ENCODE measurements around the gene MAGI2.

DNA sequence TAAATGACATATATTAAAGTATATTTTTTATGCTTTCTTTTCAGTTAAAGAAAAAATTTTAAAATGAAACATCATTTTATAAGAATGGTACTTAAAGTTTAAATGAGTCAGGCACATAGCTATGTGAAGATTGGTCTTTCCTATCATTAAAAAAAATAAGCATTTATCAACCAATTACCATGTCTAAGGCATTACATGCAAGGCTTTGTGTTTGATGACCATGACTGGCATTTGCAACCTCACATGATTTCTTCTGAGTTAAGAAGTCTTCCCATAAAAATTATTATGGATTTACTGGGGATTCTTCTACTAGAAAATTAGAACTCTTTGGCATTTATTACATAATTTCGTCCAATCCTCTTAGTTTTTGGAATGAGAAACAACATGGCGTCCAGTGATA is 776.1 kb downstream of the MAGI2 start:
- TF ChIP-seq, protein P1, sequence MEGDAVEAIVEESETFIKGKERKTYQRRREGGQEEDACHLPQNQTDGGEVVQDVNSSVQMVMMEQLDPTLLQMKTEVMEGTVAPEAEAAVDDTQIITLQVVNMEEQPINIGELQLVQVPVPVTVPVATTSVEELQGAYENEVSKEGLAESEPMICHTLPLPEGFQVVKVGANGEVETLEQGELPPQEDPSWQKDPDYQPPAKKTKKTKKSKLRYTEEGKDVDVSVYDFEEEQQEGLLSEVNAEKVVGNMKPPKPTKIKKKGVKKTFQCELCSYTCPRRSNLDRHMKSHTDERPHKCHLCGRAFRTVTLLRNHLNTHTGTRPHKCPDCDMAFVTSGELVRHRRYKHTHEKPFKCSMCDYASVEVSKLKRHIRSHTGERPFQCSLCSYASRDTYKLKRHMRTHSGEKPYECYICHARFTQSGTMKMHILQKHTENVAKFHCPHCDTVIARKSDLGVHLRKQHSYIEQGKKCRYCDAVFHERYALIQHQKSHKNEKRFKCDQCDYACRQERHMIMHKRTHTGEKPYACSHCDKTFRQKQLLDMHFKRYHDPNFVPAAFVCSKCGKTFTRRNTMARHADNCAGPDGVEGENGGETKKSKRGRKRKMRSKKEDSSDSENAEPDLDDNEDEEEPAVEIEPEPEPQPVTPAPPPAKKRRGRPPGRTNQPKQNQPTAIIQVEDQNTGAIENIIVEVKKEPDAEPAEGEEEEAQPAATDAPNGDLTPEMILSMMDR (conservative IDR thresholded peaks at IDR 0.05; ENCODE audit: low read depth in 2 of 2), result no peak
- TF ChIP-seq, protein P2, sequence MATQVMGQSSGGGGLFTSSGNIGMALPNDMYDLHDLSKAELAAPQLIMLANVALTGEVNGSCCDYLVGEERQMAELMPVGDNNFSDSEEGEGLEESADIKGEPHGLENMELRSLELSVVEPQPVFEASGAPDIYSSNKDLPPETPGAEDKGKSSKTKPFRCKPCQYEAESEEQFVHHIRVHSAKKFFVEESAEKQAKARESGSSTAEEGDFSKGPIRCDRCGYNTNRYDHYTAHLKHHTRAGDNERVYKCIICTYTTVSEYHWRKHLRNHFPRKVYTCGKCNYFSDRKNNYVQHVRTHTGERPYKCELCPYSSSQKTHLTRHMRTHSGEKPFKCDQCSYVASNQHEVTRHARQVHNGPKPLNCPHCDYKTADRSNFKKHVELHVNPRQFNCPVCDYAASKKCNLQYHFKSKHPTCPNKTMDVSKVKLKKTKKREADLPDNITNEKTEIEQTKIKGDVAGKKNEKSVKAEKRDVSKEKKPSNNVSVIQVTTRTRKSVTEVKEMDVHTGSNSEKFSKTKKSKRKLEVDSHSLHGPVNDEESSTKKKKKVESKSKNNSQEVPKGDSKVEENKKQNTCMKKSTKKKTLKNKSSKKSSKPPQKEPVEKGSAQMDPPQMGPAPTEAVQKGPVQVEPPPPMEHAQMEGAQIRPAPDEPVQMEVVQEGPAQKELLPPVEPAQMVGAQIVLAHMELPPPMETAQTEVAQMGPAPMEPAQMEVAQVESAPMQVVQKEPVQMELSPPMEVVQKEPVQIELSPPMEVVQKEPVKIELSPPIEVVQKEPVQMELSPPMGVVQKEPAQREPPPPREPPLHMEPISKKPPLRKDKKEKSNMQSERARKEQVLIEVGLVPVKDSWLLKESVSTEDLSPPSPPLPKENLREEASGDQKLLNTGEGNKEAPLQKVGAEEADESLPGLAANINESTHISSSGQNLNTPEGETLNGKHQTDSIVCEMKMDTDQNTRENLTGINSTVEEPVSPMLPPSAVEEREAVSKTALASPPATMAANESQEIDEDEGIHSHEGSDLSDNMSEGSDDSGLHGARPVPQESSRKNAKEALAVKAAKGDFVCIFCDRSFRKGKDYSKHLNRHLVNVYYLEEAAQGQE (IDR thresholded peaks at IDR 0.05; ENCODE audit: unreplicated experiment), result no peak
- TF ChIP-seq EZH2 (IDR thresholded peaks at IDR 0.05; ENCODE audit: low read depth, unreplicated experiment), result no peak
- TF ChIP-seq, protein P3, sequence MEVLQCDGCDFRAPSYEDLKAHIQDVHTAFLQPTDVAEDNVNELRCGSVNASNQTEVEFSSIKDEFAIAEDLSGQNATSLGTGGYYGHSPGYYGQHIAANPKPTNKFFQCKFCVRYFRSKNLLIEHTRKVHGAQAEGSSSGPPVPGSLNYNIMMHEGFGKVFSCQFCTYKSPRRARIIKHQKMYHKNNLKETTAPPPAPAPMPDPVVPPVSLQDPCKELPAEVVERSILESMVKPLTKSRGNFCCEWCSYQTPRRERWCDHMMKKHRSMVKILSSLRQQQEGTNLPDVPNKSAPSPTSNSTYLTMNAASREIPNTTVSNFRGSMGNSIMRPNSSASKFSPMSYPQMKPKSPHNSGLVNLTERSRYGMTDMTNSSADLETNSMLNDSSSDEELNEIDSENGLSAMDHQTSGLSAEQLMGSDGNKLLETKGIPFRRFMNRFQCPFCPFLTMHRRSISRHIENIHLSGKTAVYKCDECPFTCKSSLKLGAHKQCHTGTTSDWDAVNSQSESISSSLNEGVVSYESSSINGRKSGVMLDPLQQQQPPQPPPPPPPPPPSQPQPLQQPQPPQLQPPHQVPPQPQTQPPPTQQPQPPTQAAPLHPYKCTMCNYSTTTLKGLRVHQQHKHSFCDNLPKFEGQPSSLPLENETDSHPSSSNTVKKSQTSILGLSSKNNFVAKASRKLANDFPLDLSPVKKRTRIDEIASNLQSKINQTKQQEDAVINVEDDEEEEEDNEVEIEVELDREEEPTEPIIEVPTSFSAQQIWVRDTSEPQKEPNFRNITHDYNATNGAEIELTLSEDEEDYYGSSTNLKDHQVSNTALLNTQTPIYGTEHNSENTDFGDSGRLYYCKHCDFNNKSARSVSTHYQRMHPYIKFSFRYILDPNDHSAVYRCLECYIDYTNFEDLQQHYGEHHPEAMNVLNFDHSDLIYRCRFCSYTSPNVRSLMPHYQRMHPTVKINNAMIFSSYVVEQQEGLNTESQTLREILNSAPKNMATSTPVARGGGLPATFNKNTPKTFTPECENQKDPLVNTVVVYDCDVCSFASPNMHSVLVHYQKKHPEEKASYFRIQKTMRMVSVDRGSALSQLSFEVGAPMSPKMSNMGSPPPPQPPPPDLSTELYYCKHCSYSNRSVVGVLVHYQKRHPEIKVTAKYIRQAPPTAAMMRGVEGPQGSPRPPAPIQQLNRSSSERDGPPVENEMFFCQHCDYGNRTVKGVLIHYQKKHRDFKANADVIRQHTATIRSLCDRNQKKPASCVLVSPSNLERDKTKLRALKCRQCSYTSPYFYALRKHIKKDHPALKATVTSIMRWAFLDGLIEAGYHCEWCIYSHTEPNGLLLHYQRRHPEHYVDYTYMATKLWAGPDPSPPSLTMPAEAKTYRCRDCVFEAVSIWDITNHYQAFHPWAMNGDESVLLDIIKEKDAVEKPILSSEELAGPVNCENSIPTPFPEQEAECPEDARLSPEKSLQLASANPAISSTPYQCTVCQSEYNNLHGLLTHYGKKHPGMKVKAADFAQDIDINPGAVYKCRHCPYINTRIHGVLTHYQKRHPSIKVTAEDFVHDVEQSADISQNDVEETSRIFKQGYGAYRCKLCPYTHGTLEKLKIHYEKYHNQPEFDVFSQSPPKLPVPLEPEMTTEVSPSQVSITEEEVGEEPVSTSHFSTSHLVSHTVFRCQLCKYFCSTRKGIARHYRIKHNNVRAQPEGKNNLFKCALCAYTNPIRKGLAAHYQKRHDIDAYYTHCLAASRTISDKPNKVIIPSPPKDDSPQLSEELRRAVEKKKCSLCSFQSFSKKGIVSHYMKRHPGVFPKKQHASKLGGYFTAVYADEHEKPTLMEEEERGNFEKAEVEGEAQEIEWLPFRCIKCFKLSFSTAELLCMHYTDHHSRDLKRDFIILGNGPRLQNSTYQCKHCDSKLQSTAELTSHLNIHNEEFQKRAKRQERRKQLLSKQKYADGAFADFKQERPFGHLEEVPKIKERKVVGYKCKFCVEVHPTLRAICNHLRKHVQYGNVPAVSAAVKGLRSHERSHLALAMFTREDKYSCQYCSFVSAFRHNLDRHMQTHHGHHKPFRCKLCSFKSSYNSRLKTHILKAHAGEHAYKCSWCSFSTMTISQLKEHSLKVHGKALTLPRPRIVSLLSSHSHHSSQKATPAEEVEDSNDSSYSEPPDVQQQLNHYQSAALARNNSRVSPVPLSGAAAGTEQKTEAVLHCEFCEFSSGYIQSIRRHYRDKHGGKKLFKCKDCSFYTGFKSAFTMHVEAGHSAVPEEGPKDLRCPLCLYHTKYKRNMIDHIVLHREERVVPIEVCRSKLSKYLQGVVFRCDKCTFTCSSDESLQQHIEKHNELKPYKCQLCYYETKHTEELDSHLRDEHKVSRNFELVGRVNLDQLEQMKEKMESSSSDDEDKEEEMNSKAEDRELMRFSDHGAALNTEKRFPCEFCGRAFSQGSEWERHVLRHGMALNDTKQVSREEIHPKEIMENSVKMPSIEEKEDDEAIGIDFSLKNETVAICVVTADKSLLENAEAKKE (CRISPR knock-in tag; IDR thresholded peaks at IDR 0.05), result no peak
- no peak for TF ChIP-seq CREB1 (CRISPR knock-in tag; IDR thresholded peaks at IDR 0.05; ENCODE audit: low read depth)
- TF ChIP-seq POLR2AphosphoS5 (IDR thresholded peaks at IDR 0.05; ENCODE audit: low read depth), result no peak
- TF ChIP-seq, protein P4, sequence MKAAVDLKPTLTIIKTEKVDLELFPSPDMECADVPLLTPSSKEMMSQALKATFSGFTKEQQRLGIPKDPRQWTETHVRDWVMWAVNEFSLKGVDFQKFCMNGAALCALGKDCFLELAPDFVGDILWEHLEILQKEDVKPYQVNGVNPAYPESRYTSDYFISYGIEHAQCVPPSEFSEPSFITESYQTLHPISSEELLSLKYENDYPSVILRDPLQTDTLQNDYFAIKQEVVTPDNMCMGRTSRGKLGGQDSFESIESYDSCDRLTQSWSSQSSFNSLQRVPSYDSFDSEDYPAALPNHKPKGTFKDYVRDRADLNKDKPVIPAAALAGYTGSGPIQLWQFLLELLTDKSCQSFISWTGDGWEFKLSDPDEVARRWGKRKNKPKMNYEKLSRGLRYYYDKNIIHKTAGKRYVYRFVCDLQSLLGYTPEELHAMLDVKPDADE (IDR thresholded peaks at IDR 0.05), result no peak
- TF ChIP-seq EZH2phosphoT487 (IDR thresholded peaks at IDR 0.05; ENCODE audit: unreplicated experiment), result no peak
- no peak for TF ChIP-seq JUNB (IDR thresholded peaks at IDR 0.05; ENCODE audit: unreplicated experiment)
